Ovary (tissue), 9 donors: ENCODE measurements around the gene DBH. TPM values are rescaled to one million over a fixed set of nuclear protein-coding genes. Genes with fewer than 3 reads are reported as not detected.

Experiments used
- DNase-seq, 5 donors: peaks; one replicate each; pipeline ENCODE4 v3.0.0-alpha.2; 2019 to 2020
- H3K27ac ChIP-seq, 2 donors: fragments of 200-600 bp; one replicate each; pipeline versions ENCODE4 v1.5.1 to v1.8.0; 2019 to 2022
- H3K27me3 ChIP-seq: fragments of 200-600 bp; one replicate; pipeline ENCODE4 v1.8.0; 2022
- H3K36me3 ChIP-seq: fragments of 200-600 bp; sonication (generic); one replicate; pipeline ENCODE4 v1.5.1; 2019
- H3K4me1 ChIP-seq: one replicate; pipeline ENCODE4 v1.8.1; 2013; ENCODE audit warnings: mild to moderate bottlenecking, moderate library complexity; ENCODE audit not compliant: insufficient read depth
- H3K4me3 ChIP-seq: fragments of 200-600 bp; sonication (generic); one replicate; pipeline ENCODE4 v1.5.1; 2017
- H3K9me3 ChIP-seq, 2 donors: fragments of 200-600 bp in 1 of 2; sonication (generic) in 1 of 2; one replicate each; pipeline versions ENCODE4 v1.5.1 to v1.8.1; 2013 to 2019; ENCODE audit warnings: mild to moderate bottlenecking in 1 of 2, moderate library complexity in 1 of 2
- EP300 ChIP-seq: sonication (generic); formaldehyde crosslinking; IDR thresholded peaks from one replicate; pipeline ENCODE4 v1.6.1; 2017; ENCODE audit warnings: antibody characterized with exemption
- POLR2A ChIP-seq: fragments of 450-650 bp; IDR thresholded peaks from one replicate; pipeline ENCODE4 v1.6.1; 2017; ENCODE audit warnings: antibody characterized with exemption, mild to moderate bottlenecking, moderate library complexity
- WGBS, 3 donors: extraction: QIAGEN DNeasy Blood & Tissue Kit in 1 of 3; methylation state at CpG; one replicate each; pipeline versions ENCODE4 v1.1.5 to v1.1.7; 2013 to 2017; 5-methylcytosine and 5-hydroxymethylcytosine counted together
- intact Hi-C, 4 donors: fragments of 100-400 bp; cut with DNase I; formaldehyde crosslinking; loops; one replicate each; pipeline versions ENCODE4 v1.11.0 to v1.15.1; 2022 to 2023
- polyA plus RNA-seq, 2 donors: library from polyadenylated mRNA; stranded (reverse); fragments of 200-250 nt in 1 of 2; fragments of 350-450 nt in 1 of 2; fragmentation: Illumina TruSeq in 1 of 2; extraction: RNeasy Lipid Tissue Mini Kit (QIAGEN cat#74804) in 1 of 2; gene quantifications; one replicate each; pipeline ENCODE4 v1.2.3, GENCODE V29; 2013 to 2014
- total RNA-seq, 7 donors: library from RNA; depleted of rRNA in 2 of 7; stranded (reverse); fragments of >200 nt in 2 of 7; fragmentation: NEBNext Ultra II Directional in 3 of 7; extraction: Animal tissue kit (Norgen Biotek cat#: 25700) in 3 of 7; gene quantifications; one replicate each; pipeline versions ENCODE4 v1.1.0 to v1.2.4, GENCODE V29; 2016 to 2023
- TF ChIP-seq, protein P1 (sequence below), 3 donors: fragments of 450-650 bp in 2 of 3; fragments of 200-600 bp in 1 of 3; IDR thresholded peaks; one replicate each; pipeline versions ENCODE4 v1.5.1 to v1.8.0; 2016 to 2022; ENCODE audit warnings: antibody characterized with exemption in 3 of 3, mild to moderate bottlenecking in 1 of 3
- donor health status: DM: no; HTN: no; CAD: no; lungs with moderate emphysema.
- donor health status: DM: no; HTN: no; CAD: no.
- donor health status: Bipolar disorder and iron deficiency.
- donor health status: DM: yes; HTN: yes; CAD: no.
- donor health status: DM: no; HTN: no; CAD: no.
- donor health status: DM: yes; HTN: yes; CAD: no.

DBH gene
- total and polyA plus RNA-seq, 9 donors = 0.28 TPM; not detected in 8

GRCh38 chr9:133610845-133611244 is 25.3 kb upstream of the DBH start:
- no peaks in the 10 kb centered on the region for H3K36me3 ChIP-seq
- intact Hi-C loops = no loop called here
- no peaks in the 10 kb centered on the region for H3K9me3 ChIP-seq
- no peak for TF ChIP-seq EP300
- TF ChIP-seq, protein P1, sequence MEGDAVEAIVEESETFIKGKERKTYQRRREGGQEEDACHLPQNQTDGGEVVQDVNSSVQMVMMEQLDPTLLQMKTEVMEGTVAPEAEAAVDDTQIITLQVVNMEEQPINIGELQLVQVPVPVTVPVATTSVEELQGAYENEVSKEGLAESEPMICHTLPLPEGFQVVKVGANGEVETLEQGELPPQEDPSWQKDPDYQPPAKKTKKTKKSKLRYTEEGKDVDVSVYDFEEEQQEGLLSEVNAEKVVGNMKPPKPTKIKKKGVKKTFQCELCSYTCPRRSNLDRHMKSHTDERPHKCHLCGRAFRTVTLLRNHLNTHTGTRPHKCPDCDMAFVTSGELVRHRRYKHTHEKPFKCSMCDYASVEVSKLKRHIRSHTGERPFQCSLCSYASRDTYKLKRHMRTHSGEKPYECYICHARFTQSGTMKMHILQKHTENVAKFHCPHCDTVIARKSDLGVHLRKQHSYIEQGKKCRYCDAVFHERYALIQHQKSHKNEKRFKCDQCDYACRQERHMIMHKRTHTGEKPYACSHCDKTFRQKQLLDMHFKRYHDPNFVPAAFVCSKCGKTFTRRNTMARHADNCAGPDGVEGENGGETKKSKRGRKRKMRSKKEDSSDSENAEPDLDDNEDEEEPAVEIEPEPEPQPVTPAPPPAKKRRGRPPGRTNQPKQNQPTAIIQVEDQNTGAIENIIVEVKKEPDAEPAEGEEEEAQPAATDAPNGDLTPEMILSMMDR (IDR thresholded peaks at IDR 0.05) = no peak
- no peak for TF ChIP-seq POLR2A
- no peak overlapping the region for H3K4me3 ChIP-seq
- DNase-seq = no peak
- 69 to 77% (median 76%) methylated on average over 5 of the region's 5 CpGs for WGBS, 3 donors
- no peaks in the 10 kb centered on the region for H3K27me3 ChIP-seq
- H3K27ac ChIP-seq = no peak overlapping the region
- H3K4me1 ChIP-seq = peaks cover 5% of the 10 kb centered on the region

DNA sequence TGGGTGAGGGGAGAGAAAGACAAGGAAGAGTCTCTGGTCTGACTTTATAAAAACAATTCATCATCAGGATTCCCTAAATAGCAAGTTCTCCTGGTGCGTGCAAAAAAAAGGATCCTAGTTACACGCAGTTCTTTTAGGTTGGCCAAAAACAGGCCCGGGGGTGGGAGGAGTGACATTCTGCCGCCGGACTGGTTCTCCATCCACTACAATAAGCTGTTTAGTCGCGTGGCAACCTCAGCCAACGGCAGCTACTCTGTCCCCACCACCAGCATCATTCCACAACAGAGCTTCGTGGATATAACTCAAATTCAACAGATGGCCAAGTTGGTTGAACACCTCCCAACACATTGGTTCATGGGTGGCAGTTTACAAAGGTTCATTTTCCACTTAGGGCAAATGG is 24.1 kb upstream of the DBH start:
- Histone ChIP-seq H3K4me3 (no peak overlapping the region), H3K36me3 (no peaks in the 10 kb centered on the region), H3K27ac (no peak overlapping the region), H3K27me3 (no peaks in the 10 kb centered on the region), H3K9me3 (no peaks in the 10 kb centered on the region), H3K4me1 (peaks cover 5% of the 10 kb centered on the region)
- TF ChIP-seq EP300 (no peak), POLR2A (no peak)
- TF ChIP-seq, protein P1 (IDR thresholded peaks at IDR 0.05) = no peak
- WGBS, 3 donors = 77 to 84% (median 77%) methylated on average over 9 of the region's 9 CpGs
- no peak for DNase-seq
- intact Hi-C loops = no loop called here

DNA sequence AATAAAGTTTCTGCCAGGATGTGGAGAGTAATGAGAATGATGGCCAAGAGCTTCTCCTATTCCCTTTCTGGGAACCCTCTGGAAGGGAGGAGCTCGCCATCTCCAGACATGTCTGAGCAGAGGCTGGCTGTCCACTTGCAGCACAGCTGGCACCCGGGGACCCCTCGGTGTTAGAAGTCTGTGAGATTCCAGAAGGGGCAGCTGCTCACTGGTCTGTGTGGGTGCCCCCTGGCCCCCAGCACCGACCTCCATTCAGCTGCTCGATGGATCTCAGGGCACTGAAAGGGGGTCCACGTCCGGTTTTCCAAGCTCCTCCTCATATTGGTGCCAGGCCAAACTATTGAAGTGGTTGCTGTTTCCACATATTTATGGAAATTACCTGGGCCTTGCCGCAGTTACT is 23.3 kb upstream of the DBH start:
- TF ChIP-seq EP300 (no peak), POLR2A (no peak)
- TF ChIP-seq, protein P1 (IDR thresholded peaks at IDR 0.05) = no peak
- DNase-seq = no peak
- no peaks in the 10 kb centered on the region for H3K9me3 ChIP-seq
- no peak overlapping the region for H3K4me3 ChIP-seq
- H3K4me1 ChIP-seq = peaks cover 5% of the 10 kb centered on the region
- H3K36me3 ChIP-seq = no peaks in the 10 kb centered on the region
- H3K27ac ChIP-seq = no peak overlapping the region
- WGBS, 3 donors = 70 to 77% (median 76%) methylated on average over 8 of the region's 8 CpGs
- H3K27me3 ChIP-seq = no peaks in the 10 kb centered on the region
- intact Hi-C loops = no loop called here

DNA sequence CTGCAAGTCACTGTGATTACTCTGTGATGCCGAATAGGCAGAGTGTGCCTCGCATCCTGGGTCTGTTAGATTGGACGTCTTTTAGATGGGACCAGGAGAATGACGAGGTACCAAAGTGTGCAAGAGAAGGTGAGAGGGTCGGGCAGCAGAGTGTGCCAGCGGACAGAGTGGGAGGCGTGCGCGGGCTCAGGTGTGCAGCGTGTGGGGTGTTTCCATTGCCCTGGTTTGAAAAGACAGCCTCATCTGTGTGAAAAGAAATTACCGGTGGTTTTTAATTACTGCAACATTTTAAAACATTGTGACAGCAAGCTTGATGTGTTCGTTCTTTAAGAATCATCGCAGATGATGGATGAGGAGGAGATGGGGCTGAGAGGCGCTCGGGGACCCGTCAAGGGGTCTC is 22.7 kb upstream of the DBH start:
- TF ChIP-seq EP300 (no peak), POLR2A (no peak)
- TF ChIP-seq, protein P1 (IDR thresholded peaks at IDR 0.05) = no peak
- Histone ChIP-seq H3K4me1 (peaks cover 5% of the 10 kb centered on the region), H3K27me3 (no peaks in the 10 kb centered on the region), H3K4me3 (no peak overlapping the region), H3K27ac (no peak overlapping the region), H3K9me3 (no peaks in the 10 kb centered on the region), H3K36me3 (no peaks in the 10 kb centered on the region)
- no peak for DNase-seq
- intact Hi-C loops = no loop called here
- WGBS, 3 donors = 67 to 78% (median 70%) methylated on average over 16 of the region's 16 CpGs

GRCh38 chr9:133614056-133614455 is 22.1 kb upstream of the DBH start:
- Histone ChIP-seq H3K27me3 (no peaks in the 10 kb centered on the region), H3K4me1 (peaks cover 1% of the 10 kb centered on the region), H3K9me3 (no peaks in the 10 kb centered on the region), H3K36me3 (no peaks in the 10 kb centered on the region), H3K27ac (no peak overlapping the region), H3K4me3 (no peak overlapping the region)
- intact Hi-C loops = no loop called here
- TF ChIP-seq POLR2A = no peak
- no peak for DNase-seq
- 63 to 73% (median 71%) methylated on average over 10 of the region's 10 CpGs for WGBS, 3 donors
